HK-2 (cell line): ENCODE results near the gene ARL5C.

Experiments
- DNase-seq: peaks from one replicate; pipeline ENCODE4 v3.0.0-alpha.2; 2018; ENCODE audit not compliant: unreplicated experiment

The ARL5C gene

GRCh38 chr17:39108461-39109375, 57.2 kb downstream of the ARL5C start:
- no peak for DNase-seq

DNA sequence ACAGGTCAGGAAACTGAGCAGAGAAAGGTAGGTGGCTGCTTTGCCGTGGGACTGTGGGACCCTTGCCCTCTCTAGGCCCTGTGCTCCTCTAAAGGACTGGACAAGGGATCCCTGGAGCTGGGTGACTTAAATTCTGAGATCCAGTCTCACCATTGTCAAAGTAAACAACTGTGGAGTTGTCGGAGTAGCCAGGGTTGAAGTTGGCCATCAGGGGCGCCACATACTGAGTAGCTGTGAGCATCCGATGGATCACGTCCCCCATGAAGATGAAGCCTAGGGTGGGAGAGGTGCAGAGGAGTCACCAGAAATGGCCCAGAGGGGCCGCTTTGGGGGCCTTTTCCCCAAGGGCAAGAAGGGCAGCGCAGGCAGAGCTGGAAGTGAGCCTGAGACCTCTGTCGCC, 58.0 kb downstream of the ARL5C start:
- DNase-seq, result no peak

DNA sequence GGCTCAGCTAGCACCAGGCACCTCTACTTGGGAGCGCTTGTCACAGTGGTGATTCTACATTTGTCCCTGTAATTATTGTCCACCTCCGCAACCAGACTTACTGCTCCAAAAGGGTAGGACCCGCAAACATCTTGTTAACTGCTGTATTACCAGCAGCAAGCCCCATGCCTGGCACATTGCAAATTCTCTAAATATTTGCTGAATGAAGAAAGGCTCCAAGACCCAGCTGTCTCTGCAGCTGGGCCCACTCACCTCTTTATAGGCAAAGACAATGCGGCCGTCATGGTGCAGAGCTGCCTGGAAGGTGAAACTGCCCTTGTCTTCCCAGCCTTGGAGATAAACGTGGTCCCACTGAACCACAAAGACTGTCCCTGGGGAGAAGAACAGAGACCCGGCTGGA, 58.8 kb downstream of the ARL5C start:
- no peak for DNase-seq
